Measurements from ENCODE around the gene KRT26.

The KRT26 gene

GRCh38 chr17:40782450-40782849 is 10.4 kb upstream of the KRT26 start, which contains the start of gene KRT27:
Gene KRT27 (minus strand): TSS chr17:40782550. CDS start chr17:40782493, 57 bp downstream.
- H3K27me3 ChIP-seq, result peaks cover 9 to 18% (median 13%) of the 10 kb centered on the region in 11 experiments
- no peak within 1 kb of the TSS for H3K27ac ChIP-seq
- H3K9ac ChIP-seq, result no peak within 1 kb of the TSS
- no peaks in the 10 kb centered on the region for H3K36me3 ChIP-seq
- peaks cover 5 to 12% (median 10%) of the 10 kb centered on the region in 11 experiments; a peak in 16 of 22 replicates for H3K9me3 ChIP-seq (replicated peaks in 1 of 11)
- no peak for TF ChIP-seq Cebpa-rat (IDR thresholded peaks at IDR 0.05)
- H3K4me2 ChIP-seq, result no peak within 1 kb of the TSS
- no peak within 1 kb of the TSS for H3K4me3 ChIP-seq
- H4K20me1 ChIP-seq, result no peaks in the 10 kb centered on the region
- H3K4me1 ChIP-seq, result peaks cover 0 to 2% (median 0%) of the 10 kb centered on the region in 10 experiments; a peak in 1 of 20 replicates

- no peak overlapping the region for H3K9ac ChIP-seq
- peaks cover 5 to 12% (median 10%) of the 10 kb centered on the region in 11 experiments; a peak in 16 of 22 replicates for H3K9me3 ChIP-seq (replicated peaks in 1 of 11)
- H4K20me1 ChIP-seq, result no peaks in the 10 kb centered on the region
- H3K27me3 ChIP-seq, result peaks cover 9 to 18% (median 13%) of the 10 kb centered on the region in 11 experiments
- no peaks in the 10 kb centered on the region for H3K4me1 ChIP-seq
- no peaks in the 10 kb centered on the region for H3K36me3 ChIP-seq
- peak overlapping the region in 4 of 10 experiments; percentile 14 to 34 (median 32); a peak in 3 of 20 replicates for H3K4me3 ChIP-seq
- no peak overlapping the region for H3K27ac ChIP-seq
- H3K4me2 ChIP-seq, result peak overlapping the region in 9 of 11 experiments; percentile 3 to 57 (median 13); a peak in 6 of 22 replicates
- TF ChIP-seq Cebpa-rat (IDR thresholded peaks at IDR 0.05), result no peak
Observed at GRCh38 chr17:40779181-40779909, 7.3 kb upstream of the KRT26 start.

GRCh38 chr17:40778461-40778860 is 6.5 kb upstream of the KRT26 start:
- H3K9ac ChIP-seq, result no peak overlapping the region
- TF ChIP-seq Cebpa-rat (IDR thresholded peaks at IDR 0.05), result no peak
- no peaks in the 10 kb centered on the region for H3K36me3 ChIP-seq
- no peak overlapping the region for H3K4me3 ChIP-seq
- no peaks in the 10 kb centered on the region for H4K20me1 ChIP-seq
- no peak overlapping the region for H3K27ac ChIP-seq
- peaks cover 9 to 18% (median 13%) of the 10 kb centered on the region in 11 experiments for H3K27me3 ChIP-seq
- no peak overlapping the region for H3K4me2 ChIP-seq
- peaks cover 5 to 12% (median 10%) of the 10 kb centered on the region in 11 experiments; a peak in 16 of 22 replicates for H3K9me3 ChIP-seq (replicated peaks in 1 of 11)
- no peaks in the 10 kb centered on the region for H3K4me1 ChIP-seq

- Histone ChIP-seq H3K4me1 (no peaks in the 10 kb centered on the region), H4K20me1 (no peaks in the 10 kb centered on the region), H3K9ac (no peak overlapping the region), H3K36me3 (no peaks in the 10 kb centered on the region), H3K27me3 (peaks cover 9 to 18% (median 13%) of the 10 kb centered on the region in 11 experiments), H3K4me2 (no peak overlapping the region), H3K27ac (no peak overlapping the region), H3K4me3 (no peak overlapping the region), H3K9me3 (replicated peaks in 1 of 11) (peaks cover 5 to 12% (median 10%) of the 10 kb centered on the region in 11 experiments; a peak in 16 of 22 replicates)
- TF ChIP-seq Cebpa-rat (IDR thresholded peaks at IDR 0.05), result no peak
Observed at GRCh38 chr17:40777971-40778370, 6.0 kb upstream of the KRT26 start.

- Histone ChIP-seq H4K20me1 (no peaks in the 10 kb centered on the region), H3K36me3 (no peaks in the 10 kb centered on the region), H3K27me3 (peaks cover 9 to 18% (median 13%) of the 10 kb centered on the region in 11 experiments), H3K9me3 (replicated peaks in 1 of 11) (peaks cover 5 to 12% (median 10%) of the 10 kb centered on the region in 11 experiments; a peak in 16 of 22 replicates), H3K4me2 (no peak overlapping the region), H3K27ac (no peak overlapping the region), H3K9ac (no peak overlapping the region), H3K4me3 (no peak overlapping the region), H3K4me1 (no peaks in the 10 kb centered on the region)
- TF ChIP-seq Cebpa-rat (IDR thresholded peaks at IDR 0.05), result no peak
Observed at GRCh38 chr17:40777459-40777858, 5.5 kb upstream of the KRT26 start.

- Histone ChIP-seq H3K4me1 (no peaks in the 10 kb centered on the region), H4K20me1 (no peaks in the 10 kb centered on the region), H3K27me3 (peaks cover 9 to 18% (median 13%) of the 10 kb centered on the region in 11 experiments), H3K27ac (no peak overlapping the region), H3K4me2 (no peak overlapping the region), H3K9ac (no peak overlapping the region), H3K36me3 (no peaks in the 10 kb centered on the region), H3K9me3 (replicated peaks in 1 of 11) (peaks cover 5 to 12% (median 10%) of the 10 kb centered on the region in 11 experiments; a peak in 16 of 22 replicates), H3K4me3 (no peak overlapping the region)
- no peak for TF ChIP-seq Cebpa-rat (IDR thresholded peaks at IDR 0.05)
Observed at GRCh38 chr17:40775945-40776344, 3.9 kb upstream of the KRT26 start.

- no peak overlapping the region for H3K9ac ChIP-seq
- H3K4me3 ChIP-seq, result no peak overlapping the region
- no peaks in the 10 kb centered on the region; a peak in 1 of 22 replicates for H3K36me3 ChIP-seq
- H3K27ac ChIP-seq, result no peak overlapping the region
- no peak overlapping the region for H3K4me2 ChIP-seq
- no peaks in the 10 kb centered on the region for H3K4me1 ChIP-seq
- no peaks in the 10 kb centered on the region for H4K20me1 ChIP-seq
- no peak for TF ChIP-seq Cebpa-rat (IDR thresholded peaks at IDR 0.05)
- H3K9me3 ChIP-seq (replicated peaks in 1 of 11), result peaks cover 35 to 48% (median 44%) of the 10 kb centered on the region in 11 experiments
- no peaks in the 10 kb centered on the region for H3K27me3 ChIP-seq
Observed at GRCh38 chr17:40765657-40766056, 6.3 kb downstream of the KRT26 start.

- Histone ChIP-seq H3K9me3 (replicated peaks in 1 of 11) (peaks cover 54 to 67% (median 62%) of the 10 kb centered on the region in 11 experiments), H3K27ac (no peak overlapping the region), H3K4me2 (no peak overlapping the region), H3K36me3 (no peaks in the 10 kb centered on the region; a peak in 1 of 22 replicates), H4K20me1 (no peaks in the 10 kb centered on the region), H3K4me3 (no peak overlapping the region), H3K9ac (no peak overlapping the region), H3K27me3 (no peaks in the 10 kb centered on the region), H3K4me1 (no peaks in the 10 kb centered on the region)
- no peak for TF ChIP-seq Cebpa-rat (IDR thresholded peaks at IDR 0.05)
Observed at GRCh38 chr17:40763752-40764151, 8.2 kb downstream of the KRT26 start.

GRCh38 chr17:40760105-40761016 is 11.6 kb downstream of the KRT26 start:
- no peaks in the 10 kb centered on the region for H3K27me3 ChIP-seq
- peaks cover 54 to 80% (median 67%) of the 10 kb centered on the region in 11 experiments for H3K9me3 ChIP-seq (replicated peaks in 1 of 11)
- no peak overlapping the region for H3K4me2 ChIP-seq
- no peak overlapping the region for H3K9ac ChIP-seq
- H3K4me1 ChIP-seq, result no peaks in the 10 kb centered on the region
- H3K36me3 ChIP-seq, result no peaks in the 10 kb centered on the region; a peak in 1 of 22 replicates
- H4K20me1 ChIP-seq, result no peaks in the 10 kb centered on the region
- no peak overlapping the region for H3K27ac ChIP-seq
- no peak overlapping the region for H3K4me3 ChIP-seq
- no peak for TF ChIP-seq Cebpa-rat (IDR thresholded peaks at IDR 0.05)
